ENCODE measurements around the gene NAALADL2. TPM values are rescaled to one million over a fixed set of nuclear protein-coding genes. Genes with fewer than 3 reads are reported as not detected.
"Not testable (repeated sequence)": the region's sequence is repeated elsewhere in the genome, so short reads cannot be mapped to it uniquely, and the experiment has no call there.

The NAALADL2 gene
- polyA plus RNA-seq, 2 donors: 0.26 to 0.54 TPM

DNA sequence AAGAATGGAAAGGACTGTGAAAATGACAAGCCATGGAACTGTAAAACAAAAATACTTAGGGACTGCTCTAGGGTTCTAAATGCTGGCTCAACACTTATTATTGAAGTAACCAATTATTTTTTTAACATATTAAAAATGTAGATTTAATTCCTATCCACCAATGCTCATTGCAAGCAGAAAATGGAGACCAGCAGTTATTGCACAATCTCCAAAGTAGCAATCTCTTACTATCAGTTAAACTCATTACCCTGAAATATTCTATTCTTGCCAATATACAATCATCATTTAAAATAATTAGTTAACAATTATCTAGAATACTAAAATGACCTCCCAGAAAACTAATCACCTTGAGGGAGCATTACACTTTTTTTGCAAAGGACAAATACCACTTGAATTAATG is 499.8 kb downstream of the NAALADL2 start:
- H3K9me3 ChIP-seq (ENCODE audit: control insufficient read depth in 2 of 2, insufficient read depth in 1 of 2, low read depth in 1 of 2, low read length in 1 of 2): no peaks in the 10 kb centered on the region
- no peak overlapping the region for H3K27ac ChIP-seq (ENCODE audit: low read depth in 2 of 2, low read length in 1 of 2)
- H3K36me3 ChIP-seq (ENCODE audit: control insufficient read depth in 2 of 2, insufficient read depth in 2 of 2, low read length in 1 of 2): no peaks in the 10 kb centered on the region
- H3K4me3 ChIP-seq (ENCODE audit: low read depth in 1 of 2, low read length in 2 of 2): no peak overlapping the region
- H3K27me3 ChIP-seq (ENCODE audit: control insufficient read depth in 1 of 2, insufficient read depth in 2 of 2, low read length in 2 of 2): no peaks in the 10 kb centered on the region
- H3K4me1 ChIP-seq (ENCODE audit: control insufficient read depth in 2 of 2, insufficient read depth in 2 of 2, low read length in 1 of 2): no peaks in the 10 kb centered on the region

DNA sequence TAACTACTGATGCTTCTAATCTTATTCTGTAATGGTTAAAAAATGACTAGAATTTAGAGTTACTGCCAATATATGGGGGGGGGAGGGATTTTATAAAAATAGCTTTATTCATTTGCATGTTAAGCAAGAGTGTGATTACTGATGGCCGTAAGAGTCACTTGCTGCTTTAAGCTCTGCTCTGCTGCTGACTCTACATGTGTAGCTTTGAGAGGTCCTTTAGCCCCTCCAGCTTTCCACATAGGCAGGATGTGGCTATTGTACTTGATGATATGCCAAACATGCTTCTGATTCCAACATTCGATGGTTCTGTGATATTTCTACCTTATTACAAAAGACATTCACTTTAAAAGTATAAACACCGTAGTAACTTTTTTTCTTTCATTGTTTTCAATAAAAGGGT is 511.3 kb downstream of the NAALADL2 start:
- H3K27ac ChIP-seq (ENCODE audit: low read depth in 2 of 2, low read length in 1 of 2); H3K4me1 ChIP-seq (ENCODE audit: control insufficient read depth in 2 of 2, insufficient read depth in 2 of 2, low read length in 1 of 2); H3K36me3 ChIP-seq (ENCODE audit: control insufficient read depth in 2 of 2, insufficient read depth in 2 of 2, low read length in 1 of 2); H3K27me3 ChIP-seq (ENCODE audit: control insufficient read depth in 1 of 2, insufficient read depth in 2 of 2, low read length in 2 of 2); H3K9me3 ChIP-seq (ENCODE audit: control insufficient read depth in 2 of 2, insufficient read depth in 1 of 2, low read depth in 1 of 2, low read length in 1 of 2); H3K4me3 ChIP-seq (ENCODE audit: low read depth in 1 of 2, low read length in 2 of 2): not testable (repeated sequence)
- WGBS, 2 donors: 42 to 50% methylated on average over 3 of the region's 3 CpGs

DNA sequence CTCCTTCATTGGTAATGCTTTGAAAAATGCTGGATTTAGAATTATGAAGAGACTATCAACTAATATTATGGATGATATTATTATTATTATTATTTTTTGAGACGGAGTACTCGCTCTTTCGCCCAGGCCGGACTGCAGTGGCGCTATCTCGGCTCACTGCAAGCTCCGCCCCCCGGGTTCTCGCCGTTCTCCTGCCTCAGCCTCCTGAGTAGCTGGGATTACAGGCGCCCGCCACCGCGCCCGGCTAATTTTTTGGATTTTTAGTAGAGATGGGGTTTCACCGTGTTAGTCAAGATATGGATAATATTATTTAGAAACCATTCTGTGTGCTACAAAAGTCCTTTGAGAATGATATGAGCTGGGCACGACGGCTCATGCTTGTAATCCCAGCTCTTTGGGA is 512.1 kb downstream of the NAALADL2 start:
- H3K4me3 ChIP-seq (ENCODE audit: low read depth in 1 of 2, low read length in 2 of 2); H3K36me3 ChIP-seq (ENCODE audit: control insufficient read depth in 2 of 2, insufficient read depth in 2 of 2, low read length in 1 of 2); H3K27me3 ChIP-seq (ENCODE audit: control insufficient read depth in 1 of 2, insufficient read depth in 2 of 2, low read length in 2 of 2); H3K4me1 ChIP-seq (ENCODE audit: control insufficient read depth in 2 of 2, insufficient read depth in 2 of 2, low read length in 1 of 2); H3K27ac ChIP-seq (ENCODE audit: low read depth in 2 of 2, low read length in 1 of 2); H3K9me3 ChIP-seq (ENCODE audit: control insufficient read depth in 2 of 2, insufficient read depth in 1 of 2, low read depth in 1 of 2, low read length in 1 of 2): not testable (repeated sequence)
- WGBS, 2 donors: 97% methylated on average over 18 of the region's 18 CpGs

GRCh38 chr3:175374705-175375104 is 515.6 kb downstream of the NAALADL2 start:
- Histone ChIP-seq H3K4me1 (ENCODE audit: control insufficient read depth in 2 of 2, insufficient read depth in 2 of 2, low read length in 1 of 2) (no peaks in the 10 kb centered on the region), H3K27me3 (ENCODE audit: control insufficient read depth in 1 of 2, insufficient read depth in 2 of 2, low read length in 2 of 2) (no peaks in the 10 kb centered on the region), H3K36me3 (ENCODE audit: control insufficient read depth in 2 of 2, insufficient read depth in 2 of 2, low read length in 1 of 2) (no peaks in the 10 kb centered on the region), H3K4me3 (ENCODE audit: low read depth in 1 of 2, low read length in 2 of 2) (no peak overlapping the region), H3K27ac (ENCODE audit: low read depth in 2 of 2, low read length in 1 of 2) (no peak overlapping the region), H3K9me3 (ENCODE audit: control insufficient read depth in 2 of 2, insufficient read depth in 1 of 2, low read depth in 1 of 2, low read length in 1 of 2) (peaks cover 0 to 3% of the 10 kb centered on the region in 2 donors)
- WGBS, 2 donors: 97 to 100% methylated on average over 1 of the region's 1 CpG

- Histone ChIP-seq H3K4me3 (ENCODE audit: low read depth in 1 of 2, low read length in 2 of 2) (no peak overlapping the region), H3K4me1 (ENCODE audit: control insufficient read depth in 2 of 2, insufficient read depth in 2 of 2, low read length in 1 of 2) (no peaks in the 10 kb centered on the region), H3K27ac (ENCODE audit: low read depth in 2 of 2, low read length in 1 of 2) (no peak overlapping the region), H3K36me3 (ENCODE audit: control insufficient read depth in 2 of 2, insufficient read depth in 2 of 2, low read length in 1 of 2) (no peaks in the 10 kb centered on the region), H3K9me3 (ENCODE audit: control insufficient read depth in 2 of 2, insufficient read depth in 1 of 2, low read depth in 1 of 2, low read length in 1 of 2) (peaks cover 0 to 3% of the 10 kb centered on the region in 2 donors), H3K27me3 (ENCODE audit: control insufficient read depth in 1 of 2, insufficient read depth in 2 of 2, low read length in 2 of 2) (no peaks in the 10 kb centered on the region)
- WGBS, 2 donors: 79 to 83% methylated on average over 2 of the region's 2 CpGs
Observed at GRCh38 chr3:175378348-175378747, 519.2 kb downstream of the NAALADL2 start.

DNA sequence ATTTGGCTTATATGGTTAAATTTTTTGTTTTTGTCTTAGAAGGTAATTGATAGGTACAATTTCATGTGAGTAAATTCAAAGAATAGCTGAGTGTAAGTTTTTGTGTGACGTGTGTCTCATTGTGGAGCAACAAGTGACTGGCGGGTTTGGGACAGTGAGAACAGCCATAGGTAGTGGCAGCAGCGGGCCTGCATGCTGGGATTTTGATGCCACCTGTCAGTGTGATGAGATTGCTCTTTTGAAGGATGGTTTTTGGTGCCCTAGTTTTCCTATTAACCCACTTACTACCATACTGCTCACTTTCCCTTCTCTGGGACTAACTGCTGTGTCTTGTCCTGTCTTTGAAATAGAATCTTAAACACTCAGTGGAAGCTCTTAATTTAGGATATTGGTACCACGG is 522.6 kb downstream of the NAALADL2 start:
- 88 to 90% methylated on average over 4 of the region's 4 CpGs for WGBS, 2 donors
- peaks cover 0 to 3% of the 10 kb centered on the region in 2 donors for H3K9me3 ChIP-seq (ENCODE audit: control insufficient read depth in 2 of 2, insufficient read depth in 1 of 2, low read depth in 1 of 2, low read length in 1 of 2)
- H3K4me1 ChIP-seq (ENCODE audit: control insufficient read depth in 2 of 2, insufficient read depth in 2 of 2, low read length in 1 of 2): no peaks in the 10 kb centered on the region
- H3K4me3 ChIP-seq (ENCODE audit: low read depth in 1 of 2, low read length in 2 of 2): no peak overlapping the region
- no peaks in the 10 kb centered on the region for H3K36me3 ChIP-seq (ENCODE audit: control insufficient read depth in 2 of 2, insufficient read depth in 2 of 2, low read length in 1 of 2)
- H3K27me3 ChIP-seq (ENCODE audit: control insufficient read depth in 1 of 2, insufficient read depth in 2 of 2, low read length in 2 of 2): no peaks in the 10 kb centered on the region
- no peak overlapping the region for H3K27ac ChIP-seq (ENCODE audit: low read depth in 2 of 2, low read length in 1 of 2)

DNA sequence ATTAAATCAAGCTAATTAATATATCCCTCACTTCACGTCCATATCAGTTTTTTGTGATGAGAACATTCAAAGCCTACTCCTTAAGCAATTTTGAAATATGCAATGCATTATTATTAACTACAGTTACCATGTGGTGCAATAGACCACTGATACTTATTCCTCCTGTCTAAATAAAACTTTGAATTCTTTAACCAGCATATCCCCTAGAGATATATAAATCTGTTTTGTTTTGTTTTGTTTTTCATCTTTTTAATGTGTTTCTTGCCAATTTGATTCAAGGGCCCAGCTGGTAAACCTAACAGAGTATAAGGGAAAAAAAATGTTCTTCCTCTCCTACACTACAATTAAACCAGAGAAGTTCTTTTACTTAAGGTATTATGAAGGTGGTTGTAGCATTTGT is 524.2 kb downstream of the NAALADL2 start:
- Histone ChIP-seq H3K4me1 (ENCODE audit: control insufficient read depth in 2 of 2, insufficient read depth in 2 of 2, low read length in 1 of 2) (no peaks in the 10 kb centered on the region), H3K27ac (ENCODE audit: low read depth in 2 of 2, low read length in 1 of 2) (no peak overlapping the region), H3K4me3 (ENCODE audit: low read depth in 1 of 2, low read length in 2 of 2) (no peak overlapping the region), H3K9me3 (ENCODE audit: control insufficient read depth in 2 of 2, insufficient read depth in 1 of 2, low read depth in 1 of 2, low read length in 1 of 2) (no peaks in the 10 kb centered on the region), H3K36me3 (ENCODE audit: control insufficient read depth in 2 of 2, insufficient read depth in 2 of 2, low read length in 1 of 2) (no peaks in the 10 kb centered on the region), H3K27me3 (ENCODE audit: control insufficient read depth in 1 of 2, insufficient read depth in 2 of 2, low read length in 2 of 2) (no peaks in the 10 kb centered on the region)
- 82 to 87% methylated on average over 1 of the region's 1 CpG for WGBS, 2 donors

DNA sequence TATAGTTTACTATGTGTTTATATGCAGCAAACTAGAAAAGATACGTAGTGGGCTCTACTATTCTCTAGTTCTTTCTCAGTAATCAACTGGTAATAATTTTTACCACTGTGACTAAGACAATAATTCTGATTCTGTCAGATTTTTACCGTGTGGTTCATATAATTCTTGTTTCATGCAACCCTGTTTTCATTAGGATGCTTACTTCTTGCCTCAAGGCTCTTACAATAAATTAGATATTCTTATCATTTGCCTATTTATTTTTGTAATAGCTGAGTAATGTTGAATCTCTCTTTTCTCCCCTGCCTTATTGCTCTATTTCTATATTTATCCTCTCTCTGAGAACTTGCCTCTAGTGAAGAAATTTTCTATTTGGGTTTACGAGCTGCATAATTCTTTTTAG is 524.7 kb downstream of the NAALADL2 start:
- no peaks in the 10 kb centered on the region for H3K27me3 ChIP-seq (ENCODE audit: control insufficient read depth in 1 of 2, insufficient read depth in 2 of 2, low read length in 2 of 2)
- H3K27ac ChIP-seq (ENCODE audit: low read depth in 2 of 2, low read length in 1 of 2): no peak overlapping the region
- no peaks in the 10 kb centered on the region for H3K36me3 ChIP-seq (ENCODE audit: control insufficient read depth in 2 of 2, insufficient read depth in 2 of 2, low read length in 1 of 2)
- H3K4me3 ChIP-seq (ENCODE audit: low read depth in 1 of 2, low read length in 2 of 2): no peak overlapping the region
- no peaks in the 10 kb centered on the region for H3K4me1 ChIP-seq (ENCODE audit: control insufficient read depth in 2 of 2, insufficient read depth in 2 of 2, low read length in 1 of 2)
- 79% methylated on average over 3 of the region's 3 CpGs for WGBS, 2 donors
- H3K9me3 ChIP-seq (ENCODE audit: control insufficient read depth in 2 of 2, insufficient read depth in 1 of 2, low read depth in 1 of 2, low read length in 1 of 2): no peaks in the 10 kb centered on the region

GRCh38 chr3:175384569-175384968 is 525.4 kb downstream of the NAALADL2 start:
- no peaks in the 10 kb centered on the region for H3K36me3 ChIP-seq (ENCODE audit: control insufficient read depth in 2 of 2, insufficient read depth in 2 of 2, low read length in 1 of 2)
- H3K9me3 ChIP-seq (ENCODE audit: control insufficient read depth in 2 of 2, insufficient read depth in 1 of 2, low read depth in 1 of 2, low read length in 1 of 2): no peaks in the 10 kb centered on the region
- H3K27ac ChIP-seq (ENCODE audit: low read depth in 2 of 2, low read length in 1 of 2): no peak overlapping the region
- H3K4me1 ChIP-seq (ENCODE audit: control insufficient read depth in 2 of 2, insufficient read depth in 2 of 2, low read length in 1 of 2): no peaks in the 10 kb centered on the region
- H3K4me3 ChIP-seq (ENCODE audit: low read depth in 1 of 2, low read length in 2 of 2): no peak overlapping the region
- H3K27me3 ChIP-seq (ENCODE audit: control insufficient read depth in 1 of 2, insufficient read depth in 2 of 2, low read length in 2 of 2): no peaks in the 10 kb centered on the region

- Histone ChIP-seq H3K27ac (ENCODE audit: low read depth in 2 of 2, low read length in 1 of 2) (no peak overlapping the region), H3K36me3 (ENCODE audit: control insufficient read depth in 2 of 2, insufficient read depth in 2 of 2, low read length in 1 of 2) (no peaks in the 10 kb centered on the region), H3K27me3 (ENCODE audit: control insufficient read depth in 1 of 2, insufficient read depth in 2 of 2, low read length in 2 of 2) (no peaks in the 10 kb centered on the region), H3K9me3 (ENCODE audit: control insufficient read depth in 2 of 2, insufficient read depth in 1 of 2, low read depth in 1 of 2, low read length in 1 of 2) (no peaks in the 10 kb centered on the region), H3K4me3 (ENCODE audit: low read depth in 1 of 2, low read length in 2 of 2) (no peak overlapping the region), H3K4me1 (ENCODE audit: control insufficient read depth in 2 of 2, insufficient read depth in 2 of 2, low read length in 1 of 2) (no peaks in the 10 kb centered on the region)
- WGBS, 2 donors: 60 to 67% methylated on average over 3 of the region's 3 CpGs
Observed at GRCh38 chr3:175386630-175387029, 527.5 kb downstream of the NAALADL2 start.

Data from esophagus (tissue), 2 donors.